Measurements from ENCODE around the gene CD52. TPM values are rescaled to one million over a fixed set of nuclear protein-coding genes. Genes with fewer than 3 reads are reported as not detected.

CD52 gene
- total and polyA plus RNA-seq, 4 donors: 6.8 to 600 (median 320) TPM

GRCh38 chr1:26356106-26356505, 38.3 kb downstream of the CD52 start:
- Histone ChIP-seq H3K36me3 (ENCODE audit: control insufficient read depth in 4 of 4, insufficient read depth in 4 of 4, low read length in 4 of 4) (no peaks in the 10 kb centered on the region), H3K27ac (ENCODE audit: low read depth in 1 of 2, low read length in 1 of 2) (no peak overlapping the region), H3K4me1 (ENCODE audit: control insufficient read depth in 5 of 5, insufficient read depth in 5 of 5, low read length in 5 of 5) (peaks cover 0 to 11% (median 2%) of the 10 kb centered on the region in 5 donors), H3K9me3 (ENCODE audit: control insufficient read depth in 4 of 4, insufficient read depth in 3 of 4, low read length in 3 of 4) (no peaks in the 10 kb centered on the region), H3K27me3 (ENCODE audit: control insufficient read depth in 3 of 3, insufficient read depth in 3 of 3, low read length in 2 of 3) (peaks cover 0 to 29% (median 21%) of the 10 kb centered on the region in 3 donors), H3K9ac (ENCODE audit: insufficient read depth in 1 of 2, low read length in 2 of 2) (no peak overlapping the region), H3K4me3 (no peak overlapping the region)
- no peak for TF ChIP-seq CTCF (IDR thresholded peaks at IDR 0.05; ENCODE audit: control extremely low read depth, extremely low read depth)
- no peak for DNase-seq
- WGBS, 2 donors: 84 to 88% methylated on average over 5 of the region's 5 CpGs
- no peak for ATAC-seq (ENCODE audit: insufficient read depth, low FRiP score)

GRCh38 chr1:26357121-26357602, 39.4 kb downstream of the CD52 start:
- Histone ChIP-seq H3K9ac (ENCODE audit: insufficient read depth in 1 of 2, low read length in 2 of 2) (no peak overlapping the region), H3K4me3 (no peak overlapping the region), H3K9me3 (ENCODE audit: control insufficient read depth in 4 of 4, insufficient read depth in 3 of 4, low read length in 3 of 4) (no peaks in the 10 kb centered on the region), H3K4me1 (ENCODE audit: control insufficient read depth in 5 of 5, insufficient read depth in 5 of 5, low read length in 5 of 5) (peaks cover 0 to 6% (median 2%) of the 10 kb centered on the region in 5 donors), H3K36me3 (ENCODE audit: control insufficient read depth in 4 of 4, insufficient read depth in 4 of 4, low read length in 4 of 4) (no peaks in the 10 kb centered on the region), H3K27me3 (ENCODE audit: control insufficient read depth in 3 of 3, insufficient read depth in 3 of 3, low read length in 2 of 3) (peaks cover 8 to 35% (median 24%) of the 10 kb centered on the region in 3 donors), H3K27ac (ENCODE audit: low read depth in 1 of 2, low read length in 1 of 2) (no peak overlapping the region)
- no peak for DNase-seq
- 76 to 92% methylated on average over 10 of the region's 10 CpGs for WGBS, 2 donors
- TF ChIP-seq CTCF (IDR thresholded peaks at IDR 0.05; ENCODE audit: control extremely low read depth, extremely low read depth): no peak
- no peak for ATAC-seq (ENCODE audit: insufficient read depth, low FRiP score)

GRCh38 chr1:26358411-26359384, 40.9 kb downstream of the CD52 start:
- Histone ChIP-seq H3K9ac (ENCODE audit: insufficient read depth in 1 of 2, low read length in 2 of 2) (no peak overlapping the region), H3K36me3 (ENCODE audit: control insufficient read depth in 4 of 4, insufficient read depth in 4 of 4, low read length in 4 of 4) (no peaks in the 10 kb centered on the region), H3K27me3 (ENCODE audit: control insufficient read depth in 3 of 3, insufficient read depth in 3 of 3, low read length in 2 of 3) (peaks cover 11 to 38% (median 28%) of the 10 kb centered on the region in 3 donors), H3K4me1 (ENCODE audit: control insufficient read depth in 5 of 5, insufficient read depth in 5 of 5, low read length in 5 of 5) (peaks cover 0 to 6% (median 0%) of the 10 kb centered on the region in 5 donors), H3K4me3 (no peak overlapping the region), H3K9me3 (ENCODE audit: control insufficient read depth in 4 of 4, insufficient read depth in 3 of 4, low read length in 3 of 4) (no peaks in the 10 kb centered on the region), H3K27ac (ENCODE audit: low read depth in 1 of 2, low read length in 1 of 2) (no peak overlapping the region)
- 53 to 64% methylated on average over 15 of the region's 15 CpGs for WGBS, 2 donors
- no peak for ATAC-seq (ENCODE audit: insufficient read depth, low FRiP score)
- no peak for TF ChIP-seq CTCF (IDR thresholded peaks at IDR 0.05; ENCODE audit: control extremely low read depth, extremely low read depth)
- no peak for DNase-seq
